HCT116 (cell line): ENCODE results near the gene ERMAP. TPM values are rescaled to one million over a fixed set of nuclear protein-coding genes. Genes with fewer than 3 reads are reported as not detected.

Experiments used
- ATAC-seq: fragments of 200-7000 bp; cut with Tn5 transposase; 2 replicates; pipeline ENCODE4 v1.9.1; 2020; ENCODE audit warnings: mild to moderate bottlenecking, moderate library complexity
- BruUV-seq: library from RNA; stranded (reverse); fragments of 400-500 nt; replicated peaks from 2 replicates; lab custom pipeline; 2021; lab: Mats Ljungman, UMichigan
- CTCF ChIA-PET: fragments of 300-600 bp; sonication (Branson Sonifier 250); formaldehyde crosslinking; loops from one replicate; lab custom pipeline; 2021; ENCODE audit warnings: antibody characterized with exemption; lab: Charles Lee
- POLR2A ChIA-PET: fragments of 300-600, 350-600 bp; sonication (Branson Sonifier 250); formaldehyde crosslinking; loops from one replicate; lab custom pipeline; 2021; ENCODE audit warnings: antibody characterized with exemption; lab: Charles Lee
- RAD21 ChIA-PET, 2 experiments: fragments of 300-600 bp; sonication (Branson Sonifier 250); formaldehyde crosslinking; loops; one replicate each; lab custom pipeline; 2023; ENCODE audit warnings: low total read pairs in 2 of 2; ENCODE audit not compliant: uncharacterized antibody in 2 of 2, unreplicated experiment in 2 of 2, low non-redundant PET in 1 of 2; lab: Charles Lee
- DNase-seq: peaks from one replicate; pipeline ENCODE4 v3.0.0-alpha.2; 2010; ENCODE audit warnings: low read depth, low spot score
- H2AFZ ChIP-seq: fragments of 200-600 bp; shearing (Covaris generic), sonication (generic); 2 replicates; pipeline ENCODE4 v1.6.1; 2017; ENCODE audit warnings: low read depth, mixed run types, mixed read lengths, antibody characterized with exemption, low read length; ENCODE audit not compliant: poor library complexity, severe bottlenecking
- H3K27ac ChIP-seq: 2 replicates; pipeline ENCODE4 v1.5.1; 2012; ENCODE audit warnings: low read depth, low read length
- H3K27me3 ChIP-seq: fragments of 200-600 bp; sonication (generic); 2 replicates; pipeline ENCODE4 v1.6.1; 2016; ENCODE audit warnings: mixed run types, low read length, mixed read lengths; ENCODE audit not compliant: insufficient read depth
- H3K36me3 ChIP-seq, 2 experiments: fragments of 200-500 bp in 1 of 2; fragments of 200-600 bp in 1 of 2; sonication (Bioruptor generic) in 1 of 2; sonication (generic) in 1 of 2; 2 replicates each; pipeline versions ENCODE4 v1.5.1 to v1.6.1; 2014 to 2016; ENCODE audit warnings: low read length in 2 of 2, inconsistent platforms in 1 of 2, mixed read lengths in 1 of 2, mixed run types in 1 of 2; ENCODE audit not compliant: insufficient read depth in 2 of 2, control insufficient read depth in 1 of 2
- H3K4me1 ChIP-seq, 2 experiments: fragments of 200-600 bp in 1 of 2; sonication (generic) in 1 of 2; 2 replicates each; pipeline versions ENCODE4 v1.5.1 to v1.6.1; 2012 to 2017; ENCODE audit warnings: low read length in 2 of 2, inconsistent platforms in 1 of 2, mild to moderate bottlenecking in 1 of 2, mixed read lengths in 1 of 2, mixed run types in 1 of 2, moderate library complexity in 1 of 2; ENCODE audit not compliant: insufficient read depth in 2 of 2, control insufficient read depth in 1 of 2
- H3K4me2 ChIP-seq: fragments of 200-600 bp; sonication (generic); 2 replicates; pipeline ENCODE4 v1.6.1; 2017; ENCODE audit warnings: mixed run types, low read length, mixed read lengths
- H3K4me3 ChIP-seq, 2 experiments: fragments of 200-600 bp in 1 of 2; sonication (generic) in 1 of 2; replicated peaks in 1 of 2; 2 replicates each; pipeline ENCODE4 v1.5.1; 2011 to 2016; ENCODE audit warnings: low read length in 2 of 2, control low read depth in 1 of 2, low read depth in 1 of 2, mild to moderate bottlenecking in 1 of 2, mixed read lengths in 1 of 2, mixed run types in 1 of 2
- H3K79me2 ChIP-seq: fragments of 200-600 bp; sonication (generic); 2 replicates; pipeline ENCODE4 v1.6.1; 2017; ENCODE audit warnings: mild to moderate bottlenecking, mixed run types, low read length, moderate library complexity, mixed read lengths; ENCODE audit not compliant: insufficient read depth
- H3K9ac ChIP-seq: fragments of 200-600 bp; sonication (generic); 2 replicates; pipeline ENCODE4 v1.6.1; 2016; ENCODE audit warnings: low read length, mixed read lengths
- H3K9me2 ChIP-seq: fragments of 200-600 bp; sonication (generic), shearing (Covaris generic); 2 replicates; pipeline ENCODE4 v1.6.1; 2017; ENCODE audit warnings: mixed run types, mild to moderate bottlenecking, moderate library complexity; ENCODE audit not compliant: insufficient read depth
- H3K9me3 ChIP-seq, 2 experiments: fragments of 200-500 bp in 1 of 2; fragments of 200-600 bp in 1 of 2; sonication (Bioruptor generic) in 1 of 2; sonication (generic) in 1 of 2; 2 replicates each; pipeline ENCODE4 v1.6.1; 2014 to 2017; ENCODE audit warnings: low read length in 2 of 2, mixed read lengths in 2 of 2, inconsistent platforms in 1 of 2, low read depth in 1 of 2, mild to moderate bottlenecking in 1 of 2, mixed run types in 1 of 2, moderate library complexity in 1 of 2; ENCODE audit not compliant: control insufficient read depth in 1 of 2, insufficient read depth in 1 of 2
- H4K20me1 ChIP-seq: fragments of 200-600 bp; sonication (generic), shearing (Covaris generic); 2 replicates; pipeline ENCODE4 v1.6.1; 2017; ENCODE audit warnings: mixed run types, mild to moderate bottlenecking, moderate library complexity; ENCODE audit not compliant: insufficient read depth
- CEBPB ChIP-seq: IDR thresholded peaks from 2 replicates; pipeline ENCODE4 v1.6.1; 2012; ENCODE audit warnings: low read depth
- CTCF ChIP-seq, 3 experiments: fragments of 200-600 bp in 1 of 3; sonication (generic) in 1 of 3; IDR thresholded peaks in 2 of 3; conservative IDR thresholded peaks in 1 of 3; 2 replicates each; pipeline ENCODE4 v1.5.1; 2012 to 2017; ENCODE audit warnings: low read depth in 2 of 3, low read length in 2 of 3, antibody characterized with exemption in 1 of 3, borderline replicate concordance in 1 of 3, control low read depth in 1 of 3, mild to moderate bottlenecking in 1 of 3, mixed read lengths in 1 of 3, mixed run types in 1 of 3, moderate library complexity in 1 of 3; ENCODE audit not compliant: insufficient read depth in 1 of 3
- EGR1 ChIP-seq: IDR thresholded peaks from 2 replicates; pipeline ENCODE4 v1.6.1; 2012; ENCODE audit warnings: low read depth
- ELF1 ChIP-seq: IDR thresholded peaks from 2 replicates; pipeline ENCODE4 v1.6.1; 2012; ENCODE audit warnings: low read depth, borderline replicate concordance
- EZH2 ChIP-seq: fragments of 200-600 bp; sonication (generic); IDR thresholded peaks from 2 replicates; pipeline ENCODE4 v1.6.1; 2017; ENCODE audit warnings: antibody characterized with exemption, mixed run types
- EZH2phosphoT487 ChIP-seq: fragments of 200-600 bp; IDR thresholded peaks from 2 replicates; pipeline ENCODE4 v1.6.1; 2018; ENCODE audit warnings: antibody characterized with exemption, borderline replicate concordance
- POLR2A ChIP-seq: IDR thresholded peaks from 2 replicates; pipeline ENCODE4 v1.7.0; 2011; ENCODE audit warnings: borderline replicate concordance; ENCODE audit not compliant: insufficient read depth, insufficient read length; ENCODE audit errors: extremely low read depth
- POLR2AphosphoS5 ChIP-seq: IDR thresholded peaks from 2 replicates; pipeline ENCODE4 v1.6.1; 2011; ENCODE audit warnings: mild to moderate bottlenecking, low read depth, low read length, moderate library complexity
- RAD21 ChIP-seq: IDR thresholded peaks from 2 replicates; pipeline ENCODE4 v1.6.1; 2012; ENCODE audit warnings: low read depth, mild to moderate bottlenecking
- SIN3A ChIP-seq: IDR thresholded peaks from 2 replicates; pipeline ENCODE4 v1.6.1; 2012; ENCODE audit warnings: low read depth
- SP1 ChIP-seq: IDR thresholded peaks from 2 replicates; pipeline ENCODE4 v1.6.1; 2012; ENCODE audit warnings: low read depth
- SRF ChIP-seq: IDR thresholded peaks from 2 replicates; pipeline ENCODE4 v1.6.1; 2012; ENCODE audit warnings: low read depth
- ZNF274 ChIP-seq: fragments of 200-500 bp; sonication (Bioruptor generic); IDR thresholded peaks from 2 replicates; pipeline ENCODE4 v1.6.1; 2014; ENCODE audit warnings: mild to moderate bottlenecking, low read depth, low read length, inconsistent platforms
- intact Hi-C: fragments of 100-400 bp; cut with micrococcal nuclease; formaldehyde crosslinking; loops from 2 replicates; pipeline ENCODE4 v1.10.0; 2022
- total RNA-seq: library from RNA; stranded (reverse); gene quantifications from one replicate; pipeline ENCODE4 v1.2.1, GENCODE V29; 2021; ENCODE audit not compliant: unreplicated experiment

The ERMAP gene
- total RNA-seq, 1 experiment from 2014 or later = 5.4 TPM

DNA sequence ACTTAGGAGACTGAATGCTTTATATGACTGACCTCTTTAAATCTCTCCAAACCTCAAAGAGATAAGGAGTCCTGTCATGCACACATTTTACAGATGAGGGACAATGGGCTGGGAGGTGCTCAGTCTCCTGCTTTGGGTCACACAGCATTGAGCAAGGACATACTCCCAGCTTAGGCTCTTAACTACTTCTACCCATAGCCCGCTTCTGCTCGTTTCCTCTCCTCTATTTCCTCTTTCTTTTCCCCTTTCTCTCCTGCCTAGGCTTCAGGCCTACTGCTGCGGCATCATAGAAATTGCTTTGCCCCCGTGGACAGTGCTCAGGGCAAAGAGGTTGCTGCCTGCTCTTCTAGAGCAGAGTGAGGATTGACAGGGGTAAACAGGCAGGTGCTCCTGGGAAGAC, 17.1 kb downstream of the ERMAP start:
- ChIA-PET RAD21 (no interaction called here), CTCF (interaction anchor here (1.2 to 1.5 kb wide), 2 partner anchors 13 to 240 kb away, joined by 5 read pairs; partner anchors contain the start of gene ZNF691)
- no peak overlapping the region for H3K9ac ChIP-seq
- intact Hi-C loops = no loop called here
- no peak overlapping the region for H3K4me2 ChIP-seq
- no peak overlapping the region for H2AFZ ChIP-seq
- no peaks in the 10 kb centered on the region for H3K9me3 ChIP-seq
- no peaks in the 10 kb centered on the region for H3K4me1 ChIP-seq
- BruUV-seq = no TSS peak
- no peak for ATAC-seq
- no peak overlapping the region for H3K27ac ChIP-seq
- no peaks in the 10 kb centered on the region for H3K79me2 ChIP-seq
- DNase-seq = no peak
- no peak for TF ChIP-seq SP1
- no peak for TF ChIP-seq CEBPB
- TF ChIP-seq EZH2 = no peak
- no peak for TF ChIP-seq CTCF (IDR thresholded peaks at IDR 0.05 in 2 of 3, conservative IDR thresholded peaks at IDR 0.05 in 1 of 3; ENCODE audit: borderline replicate concordance in 1 of 3, insufficient read depth in 1 of 3, low read depth in 2 of 3, low read length in 2 of 3)
- TF ChIP-seq EZH2phosphoT487 = no peak
- no peak for TF ChIP-seq POLR2AphosphoS5
- no peak for TF ChIP-seq RAD21
- TF ChIP-seq SIN3A = no peak
- TF ChIP-seq SRF = no peak
- no peak for TF ChIP-seq ELF1
- TF ChIP-seq EGR1 = no peak
- TF ChIP-seq ZNF274 = no peak
- TF ChIP-seq POLR2A = no peak
- TF ChIP-seq, all 23 proteins: peak for 0
- H3K27me3 ChIP-seq = no peaks in the 10 kb centered on the region
- no peaks in the 10 kb centered on the region for H3K36me3 ChIP-seq
- H3K9me2 ChIP-seq = no peaks in the 10 kb centered on the region
- no peaks in the 10 kb centered on the region for H4K20me1 ChIP-seq
- POLR2A ChIA-PET = interaction anchor here (2.5 kb wide), 1 partner anchor 12 kb away, joined by 7 read pairs; the partner anchor contains the start of gene ZNF691
- H3K4me3 ChIP-seq = no peak overlapping the region
